GF-D8 (cell line): Measurements from ENCODE around the gene MIS12.
A peak's percentile ranks its signal among the peaks of the same experiment; 100 is the strongest.

Experiments used
- DNase-seq: peaks from one replicate; lab custom pipeline; 2025; lab: John Stamatoyannopoulos, UW

The MIS12 gene

GRCh38 chr17:5500247-5500588 lies 13.9 kb downstream of the MIS12 start:
- no peak for DNase-seq

- DNase-seq = no peak
Measured at GRCh38 chr17:5500589-5501391, 14.4 kb downstream of the MIS12 start.

- DNase-seq = no peak
Measured at GRCh38 chr17:5501685-5502084, 15.3 kb downstream of the MIS12 start.

GRCh38 chr17:5502552-5502951 lies 16.2 kb downstream of the MIS12 start:
- no peak for DNase-seq

- no peak for DNase-seq
Measured at GRCh38 chr17:5506307-5506706, 19.9 kb downstream of the MIS12 start.

GRCh38 chr17:5508810-5509209 lies 22.4 kb downstream of the MIS12 start:
- DNase-seq = no peak

- no peak for DNase-seq
Measured at GRCh38 chr17:5509482-5509881, 23.1 kb downstream of the MIS12 start.

- DNase-seq = no peak
Measured at GRCh38 chr17:5510771-5511170, 24.4 kb downstream of the MIS12 start.

- no peak for DNase-seq
Measured at GRCh38 chr17:5511401-5512225, 25.2 kb downstream of the MIS12 start.

GRCh38 chr17:5513628-5514027 lies 27.3 kb downstream of the MIS12 start:
- peak; percentile 49 for DNase-seq

GRCh38 chr17:5514976-5515375 lies 28.6 kb downstream of the MIS12 start:
- DNase-seq = no peak

- DNase-seq = no peak
Measured at GRCh38 chr17:5516060-5516792, 29.9 kb downstream of the MIS12 start.

GRCh38 chr17:5522476-5522875 lies 36.1 kb downstream of the MIS12 start:
- no peak for DNase-seq

- no peak for DNase-seq
Measured at GRCh38 chr17:5523249-5523648, 36.9 kb downstream of the MIS12 start.

- DNase-seq = no peak
Measured at GRCh38 chr17:5526821-5527598, 40.6 kb downstream of the MIS12 start.

GRCh38 chr17:5527601-5528250 lies 41.4 kb downstream of the MIS12 start:
- DNase-seq = no peak

- no peak for DNase-seq
Measured at GRCh38 chr17:5530265-5531084, 44.1 kb downstream of the MIS12 start.

GRCh38 chr17:5531085-5531418 lies 44.7 kb downstream of the MIS12 start:
- DNase-seq = no peak

- DNase-seq = no peak
Measured at GRCh38 chr17:5532581-5532980, 46.2 kb downstream of the MIS12 start.

- DNase-seq = no peak
Measured at GRCh38 chr17:5533486-5534315, 47.3 kb downstream of the MIS12 start.
